K562 (cell line): ENCODE measurements around the gene CCL8. TPM values are rescaled to one million over a fixed set of nuclear protein-coding genes. Genes with fewer than 3 reads are reported as not detected.

Experiments
- ATAC-seq: fragments of 200-7000 bp; cut with Tn5 transposase; 3 replicates; pipeline ENCODE4 v1.9.1; 2020; ENCODE audit warnings: moderate library complexity
- BruUV-seq: library from RNA; stranded (reverse); fragments of 400-500 nt; replicated peaks from 2 replicates; lab custom pipeline; 2021; lab: Mats Ljungman, UMichigan
- CTCF ChIA-PET: fragments of 300-600 bp; formaldehyde crosslinking; extraction: SDS; loops from one replicate; lab custom pipeline; 2021; ENCODE audit warnings: low intra/inter-chr PET ratio; lab: Yijun Ruan, JAX
- POLR2A ChIA-PET: fragments of 300-600, 350-650 bp; sonication (Branson Sonifier 250); formaldehyde crosslinking; extraction: SDS; loops from one replicate; lab custom pipeline; 2021; ENCODE audit warnings: antibody characterized with exemption, inconsistent platforms; lab: Yijun Ruan, JAX
- DNase-seq, 4 experiments: peaks; one replicate each; pipeline versions ENCODE4 v3.0.0 to v3.0.0-alpha.2; 2011 to 2018; ENCODE audit warnings: low spot score in 3 of 4, mixed read lengths in 3 of 4; ENCODE audit errors: extremely low read depth in 1 of 4
- FAIRE-seq: peaks from 2 replicates; lab custom pipeline; 2011; peaks lifted over from hg19 to GRCh38; lab: Jason Lieb, UNC
- H2AFZ ChIP-seq: 2 replicates; pipeline ENCODE4 v1.6.0; 2011; ENCODE audit warnings: low read depth, low read length, control low read depth, inconsistent platforms
- H3K27ac ChIP-seq: fragments of 200-600 bp; 3 replicates; pipeline ENCODE4 v1.8.0; 2011; ENCODE audit warnings: low read depth, mild to moderate bottlenecking, control low read depth, inconsistent platforms, low read length, moderate library complexity, mixed read lengths; ENCODE audit errors: extremely low read depth
- H3K27me3 ChIP-seq, 2 experiments: fragments of 300-600 bp in 1 of 2; 2 replicates in 1 of 2; 3 replicates in 1 of 2; pipeline versions ENCODE4 v1.6.0 to v1.8.0; 2011; ENCODE audit warnings: inconsistent platforms in 2 of 2, low read length in 2 of 2, mild to moderate bottlenecking in 1 of 2, mixed read lengths in 1 of 2, moderate library complexity in 1 of 2; ENCODE audit not compliant: control insufficient read depth in 2 of 2, insufficient read depth in 2 of 2
- H3K36me3 ChIP-seq: fragments of 300-600 bp; 3 replicates; pipeline ENCODE4 v1.8.0; 2011; ENCODE audit warnings: mild to moderate bottlenecking, low read length, inconsistent platforms; ENCODE audit not compliant: control insufficient read depth, insufficient read depth
- H3K4me1 ChIP-seq, 2 experiments: fragments of 200-600 bp in 1 of 2; replicated peaks in 1 of 2; 2 replicates in 1 of 2; 3 replicates in 1 of 2; pipeline versions ENCODE4 v1.5.1 to v1.8.0; 2011; ENCODE audit warnings: inconsistent platforms in 2 of 2, low read length in 2 of 2, mild to moderate bottlenecking in 1 of 2, mixed read lengths in 1 of 2, moderate library complexity in 1 of 2; ENCODE audit not compliant: control insufficient read depth in 2 of 2, insufficient read depth in 2 of 2
- H3K4me2 ChIP-seq: 2 replicates; pipeline ENCODE4 v1.6.1; 2011; ENCODE audit warnings: low read length, control low read depth, inconsistent platforms, mixed read lengths; ENCODE audit not compliant: insufficient read depth
- H3K4me3 ChIP-seq: fragments of 200-600 bp; sonication (generic), shearing (Covaris generic); 2 replicates; pipeline ENCODE4 v1.5.1; 2016; ENCODE audit warnings: control low read depth, inconsistent platforms
- H3K79me2 ChIP-seq: fragments of 200-600 bp; 3 replicates; pipeline ENCODE4 v1.8.0; 2011; ENCODE audit warnings: low read length, inconsistent platforms; ENCODE audit not compliant: control insufficient read depth, insufficient read depth
- H3K9ac ChIP-seq, 2 experiments: 2 replicates each; pipeline versions ENCODE4 v1.6.0 to v1.6.1; 2011; ENCODE audit warnings: low read depth in 2 of 2, low read length in 2 of 2, control low read depth in 1 of 2, inconsistent platforms in 1 of 2, mild to moderate bottlenecking in 1 of 2, mixed read lengths in 1 of 2; ENCODE audit not compliant: insufficient read depth in 1 of 2
- H3K9me1 ChIP-seq: one replicate; pipeline ENCODE4 v1.6.0; 2011; ENCODE audit warnings: inconsistent platforms, mild to moderate bottlenecking, low read length, moderate library complexity; ENCODE audit not compliant: control insufficient read depth, insufficient read depth
- H3K9me3 ChIP-seq: replicated peaks from 2 replicates; pipeline ENCODE4 v1.5.1; 2011; ENCODE audit warnings: low read depth, low read length, inconsistent platforms; ENCODE audit not compliant: control insufficient read depth, insufficient read depth
- H4K20me1 ChIP-seq: replicated peaks from 2 replicates; pipeline ENCODE4 v1.6.1; 2011; ENCODE audit warnings: low read length, inconsistent platforms, mixed read lengths; ENCODE audit not compliant: control insufficient read depth, insufficient read depth
- ESRRB ChIP-seq: fragments of 250-450 bp; sonication (Bioruptor Pico); IDR thresholded peaks from 2 replicates; pipeline ENCODE4 v1.5.0; 2020; ENCODE audit warnings: mild to moderate bottlenecking, moderate library complexity, borderline replicate concordance
- GABPB1 ChIP-seq: sonication (generic); formaldehyde crosslinking; IDR thresholded peaks from 2 replicates; pipeline ENCODE4 v1.8.0; 2022; ENCODE audit warnings: mild to moderate bottlenecking, missing genetic modification reagents
- GTF2A2 ChIP-seq: IDR thresholded peaks from 2 replicates; pipeline ENCODE4 v1.6.1; 2016; ENCODE audit warnings: mild to moderate bottlenecking, missing genetic modification characterization, missing compliant biosample characterization
- HOXB6 ChIP-seq: fragments of 250-450 bp; sonication (Bioruptor Pico); IDR thresholded peaks from 2 replicates; pipeline ENCODE4 v1.5.1; 2022; ENCODE audit warnings: mild to moderate bottlenecking, borderline replicate concordance
- JUN ChIP-seq, 2 experiments: sonication (generic) in 1 of 2; formaldehyde crosslinking in 1 of 2; IDR thresholded peaks; 2 replicates each; pipeline versions ENCODE4 v1.6.1 to v1.8.0; 2012 to 2022; ENCODE audit warnings: borderline replicate concordance in 2 of 2, mild to moderate bottlenecking in 2 of 2, improper control_type of control experiment in 1 of 2, low read depth in 1 of 2, low read length in 1 of 2, missing genetic modification reagents in 1 of 2
- KDM1A ChIP-seq, 2 experiments: fragments of 450-650 bp; IDR thresholded peaks; 2 replicates each; pipeline ENCODE4 v1.6.1; 2016; ENCODE audit warnings: mild to moderate bottlenecking in 2 of 2
- PCBP2 ChIP-seq: fragments of 200-400 bp; formaldehyde crosslinking; IDR thresholded peaks from 2 replicates; pipeline ENCODE4 v1.6.1; 2018; ENCODE audit warnings: low read length, low read depth, mild to moderate bottlenecking, moderate library complexity; ENCODE audit not compliant: poor library complexity, severe bottlenecking
- PHB2 ChIP-seq: fragments of 450-650 bp; IDR thresholded peaks from 2 replicates; pipeline ENCODE4 v1.6.1; 2017; ENCODE audit warnings: low read depth
- PTRF ChIP-seq: fragments of 450-650 bp; IDR thresholded peaks from 2 replicates; pipeline ENCODE4 v1.6.1; 2016; ENCODE audit warnings: mild to moderate bottlenecking, missing genetic modification characterization, missing compliant biosample characterization
- RBBP5 ChIP-seq: fragments of 200-600 bp; sonication (generic); IDR thresholded peaks from 2 replicates; pipeline ENCODE4 v1.6.1; 2012; ENCODE audit warnings: borderline replicate concordance, mild to moderate bottlenecking, low read length, control low read depth, inconsistent platforms; ENCODE audit not compliant: insufficient read depth, poor library complexity, severe bottlenecking
- SMARCC2 ChIP-seq: fragments of 450-650 bp; IDR thresholded peaks from 2 replicates; pipeline ENCODE4 v1.6.1; 2017; ENCODE audit warnings: antibody characterized with exemption, moderate library complexity, mild to moderate bottlenecking, low read depth
- TEAD2 ChIP-seq: fragments of 450-650 bp; IDR thresholded peaks from 2 replicates; pipeline ENCODE4 v1.6.1; 2016; ENCODE audit warnings: missing genetic modification characterization, control low read depth, missing compliant biosample characterization
- TFAM ChIP-seq: fragments of 250-450 bp; sonication (Bioruptor Pico); conservative IDR thresholded peaks from 2 replicates; pipeline ENCODE4 v1.5.0; 2021; ENCODE audit warnings: mild to moderate bottlenecking, moderate library complexity
- TFE3 ChIP-seq: fragments of 450-650 bp; formaldehyde crosslinking; IDR thresholded peaks from 2 replicates; pipeline ENCODE4 v1.4.0; 2020; ENCODE audit warnings: mild to moderate bottlenecking, mixed read lengths
- U2AF1 ChIP-seq: fragments of 200-400 bp; formaldehyde crosslinking; optimal IDR thresholded peaks from 2 replicates; pipeline ENCODE3; 2017; ENCODE audit warnings: mild to moderate bottlenecking, low read depth, low read length, moderate library complexity
- ZBED1 ChIP-seq: IDR thresholded peaks from 2 replicates; pipeline ENCODE4 v1.6.1; 2014
- ZNF12 ChIP-seq: sonication (generic); formaldehyde crosslinking; IDR thresholded peaks from 2 replicates; pipeline ENCODE4 v1.4.0; 2020; ENCODE audit warnings: mild to moderate bottlenecking, missing genetic modification reagents
- ZNF583 ChIP-seq: fragments of 250-450 bp; sonication (Bioruptor Pico); IDR thresholded peaks from 2 replicates; pipeline ENCODE4 v1.4.0; 2020
- WGBS: fragments of 100-300 bp; shearing (Covaris generic); methylation state at CpG from one replicate; pipeline ENCODE4 v1.1.6; 2016; ENCODE audit warnings: low coverage, mixed read lengths; ENCODE audit not compliant: insufficient coverage; ENCODE audit errors: missing lambda C conversion rate; 5-methylcytosine and 5-hydroxymethylcytosine counted together
- in situ Hi-C: fragments of 300-500 bp; cut with MboI; formaldehyde crosslinking; loops from 4 replicates; pipeline ENCODE4 v1.15.0; 2018; ENCODE audit warnings: inconsistent platforms, mixed read lengths
- intact Hi-C: fragments of 100-400 bp; cut with micrococcal nuclease; formaldehyde crosslinking; loops from 2 replicates; pipeline ENCODE4 v1.14.2; 2022
- polyA plus RNA-seq, 8 experiments: library from polyadenylated mRNA; depleted of rRNA in 4 of 8; stranded (reverse) in 5 of 8; unstranded in 3 of 8; fragments of >200 nt; fragmentation: Nextera tagmentation in 2 of 8; fragmentation: Illumina TruSeq in 1 of 8; extraction: Ambion mirVana in 2 of 8; extraction: Trizol in 1 of 8; gene quantifications; 2 replicates each; pipeline versions ENCODE4 v1.2.1 to v1.2.3, GENCODE V29; 2011 to 2014; ENCODE audit warnings: inconsistent platforms in 1 of 8, missing spikeins in 1 of 8
- total RNA-seq, 7 experiments: library from RNA; depleted of rRNA in 6 of 7; stranded (reverse); fragments of >200 nt in 6 of 7; fragmentation: Illumina TruSeq in 2 of 7; extraction: Trizol in 2 of 7; gene quantifications; 2 replicates each; pipeline versions ENCODE4 v1.2.1 to v1.2.3, GENCODE V29; 2011 to 2021; ENCODE audit warnings: low replicate concordance in 1 of 7
- TF ChIP-seq, protein P1 (sequence below): fragments of 250-450 bp; sonication (Bioruptor Pico); IDR thresholded peaks from 2 replicates; pipeline ENCODE4 v1.5.0; 2022; ENCODE audit warnings: mild to moderate bottlenecking

Gene CCL8
- total and polyA plus RNA-seq, 9 of the 15 experiments (the other 6 are each of a cell fraction or from before 2014, with no cell fraction given): 0.06 TPM; not detected in 8

DNA sequence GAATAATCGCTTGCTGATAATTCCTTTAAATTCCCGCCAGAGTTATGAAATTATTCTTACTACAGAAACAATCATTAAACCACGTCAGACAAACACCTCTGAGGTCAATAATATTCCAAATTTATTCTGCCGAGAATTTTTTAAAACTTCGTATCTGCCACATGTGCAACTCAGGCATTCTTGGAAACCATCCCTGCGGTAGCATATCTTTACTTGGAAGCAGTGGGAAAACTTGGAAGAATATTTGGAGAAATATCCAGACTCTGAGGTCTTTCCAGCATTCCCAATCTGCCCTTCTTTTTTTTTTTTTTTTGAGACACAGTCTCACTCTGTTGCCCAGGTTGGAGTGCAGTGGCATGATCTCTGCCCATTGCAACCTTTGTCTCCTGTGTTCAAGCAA lies 35.7 kb upstream of the CCL8 start:
- no peak for TF ChIP-seq GTF2A2 (tag)
- no peak for TF ChIP-seq KDM1A (IDR thresholded peaks at IDR 0.05)
- no peak for TF ChIP-seq SMARCC2
- TF ChIP-seq HOXB6 (CRISPR knock-in tag): no peak
- TF ChIP-seq PTRF: no peak
- TF ChIP-seq ZNF583 (CRISPR knock-in tag): no peak
- TF ChIP-seq RBBP5: no peak
- no peak for TF ChIP-seq GABPB1 (CRISPR knock-in tag)
- no peak for TF ChIP-seq ESRRB (CRISPR knock-in tag)
- no peak for TF ChIP-seq U2AF1
- TF ChIP-seq TEAD2 (tag): no peak
- TF ChIP-seq ZBED1: no peak
- TF ChIP-seq PCBP2: no peak
- TF ChIP-seq, protein P1, sequence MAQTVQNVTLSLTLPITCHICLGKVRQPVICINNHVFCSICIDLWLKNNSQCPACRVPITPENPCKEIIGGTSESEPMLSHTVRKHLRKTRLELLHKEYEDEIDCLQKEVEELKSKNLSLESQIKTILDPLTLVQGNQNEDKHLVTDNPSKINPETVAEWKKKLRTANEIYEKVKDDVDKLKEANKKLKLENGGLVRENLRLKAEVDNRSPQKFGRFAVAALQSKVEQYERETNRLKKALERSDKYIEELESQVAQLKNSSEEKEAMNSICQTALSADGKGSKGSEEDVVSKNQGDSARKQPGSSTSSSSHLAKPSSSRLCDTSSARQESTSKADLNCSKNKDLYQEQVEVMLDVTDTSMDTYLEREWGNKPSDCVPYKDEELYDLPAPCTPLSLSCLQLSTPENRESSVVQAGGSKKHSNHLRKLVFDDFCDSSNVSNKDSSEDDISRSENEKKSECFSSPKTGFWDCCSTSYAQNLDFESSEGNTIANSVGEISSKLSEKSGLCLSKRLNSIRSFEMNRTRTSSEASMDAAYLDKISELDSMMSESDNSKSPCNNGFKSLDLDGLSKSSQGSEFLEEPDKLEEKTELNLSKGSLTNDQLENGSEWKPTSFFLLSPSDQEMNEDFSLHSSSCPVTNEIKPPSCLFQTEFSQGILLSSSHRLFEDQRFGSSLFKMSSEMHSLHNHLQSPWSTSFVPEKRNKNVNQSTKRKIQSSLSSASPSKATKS (CRISPR knock-in tag): no peak
- TF ChIP-seq TFAM (CRISPR knock-in tag): no peak
- no peak for TF ChIP-seq PHB2
- TF ChIP-seq TFE3 (CRISPR knock-in tag): no peak
- no peak for TF ChIP-seq JUN (IDR thresholded peaks at IDR 0.05; ENCODE audit: borderline replicate concordance, low read depth, low read length)
- TF ChIP-seq JUN (CRISPR knock-in tag; IDR thresholded peaks at IDR 0.05; ENCODE audit: borderline replicate concordance): no peak
- no peak for TF ChIP-seq ZNF12
- Histone ChIP-seq H3K9ac (no peak overlapping the region), H3K27ac (no peak overlapping the region), H3K79me2 (no peaks in the 10 kb centered on the region), H3K36me3 (no peaks in the 10 kb centered on the region), H3K9me3 (no peaks in the 10 kb centered on the region), H3K27me3 (no peaks in the 10 kb centered on the region), H2AFZ (no peak overlapping the region), H3K4me1 (no peaks in the 10 kb centered on the region), H4K20me1 (no peaks in the 10 kb centered on the region), H3K4me3 (no peak overlapping the region), H3K9me1 (no peaks in the 10 kb centered on the region), H3K4me2 (no peak overlapping the region)
- ChIA-PET POLR2A (no interaction called here), CTCF (no interaction called here)
- in situ Hi-C loops (no loop called here), intact Hi-C loops (no loop called here)
- no TSS peak for BruUV-seq
- DNase-seq (no peak), FAIRE-seq (no peak), ATAC-seq (no peak)
- WGBS: 0% methylated on average over 6 of the region's 6 CpGs
